Esophagus muscularis mucosa (tissue), 4 donors: ENCODE results near the gene EMSY.

Source experiments
- CTCF ChIP-seq, 3 experiments: fragments of 200-600 bp in 2 of 3; fragments of 450-650 bp in 1 of 3; sonication (generic) in 2 of 3; IDR thresholded peaks; one replicate each; pipeline ENCODE4 v1.5.1; 2017 to 2019; ENCODE audit warnings: antibody characterized with exemption in 3 of 3, mild to moderate bottlenecking in 2 of 3, moderate library complexity in 1 of 3
- EP300 ChIP-seq: sonication (generic); formaldehyde crosslinking; IDR thresholded peaks from one replicate; pipeline ENCODE4 v1.6.1; 2017; ENCODE audit warnings: antibody characterized with exemption
- POLR2A ChIP-seq: fragments of 450-650 bp; IDR thresholded peaks from one replicate; pipeline ENCODE4 v1.6.1; 2017; ENCODE audit warnings: antibody characterized with exemption, moderate library complexity, mild to moderate bottlenecking, low read depth
- POLR2AphosphoS5 ChIP-seq, 2 donors: sonication (generic); formaldehyde crosslinking; IDR thresholded peaks; one replicate each; pipeline ENCODE4 v1.6.1; 2017; ENCODE audit warnings: antibody characterized with exemption in 2 of 2

- TF ChIP-seq CTCF (IDR thresholded peaks at IDR 0.05) (peak in 1 of 3 experiments; percentile 13), EP300 (no peak), POLR2A (no peak), POLR2AphosphoS5 (IDR thresholded peaks at IDR 0.05) (no peak)
These were observed 24.9 kb upstream of the EMSY start for GRCh38 chr11:76419896-76420295.
